ENCODE data around the gene LPCAT1.

Gene LPCAT1

DNA sequence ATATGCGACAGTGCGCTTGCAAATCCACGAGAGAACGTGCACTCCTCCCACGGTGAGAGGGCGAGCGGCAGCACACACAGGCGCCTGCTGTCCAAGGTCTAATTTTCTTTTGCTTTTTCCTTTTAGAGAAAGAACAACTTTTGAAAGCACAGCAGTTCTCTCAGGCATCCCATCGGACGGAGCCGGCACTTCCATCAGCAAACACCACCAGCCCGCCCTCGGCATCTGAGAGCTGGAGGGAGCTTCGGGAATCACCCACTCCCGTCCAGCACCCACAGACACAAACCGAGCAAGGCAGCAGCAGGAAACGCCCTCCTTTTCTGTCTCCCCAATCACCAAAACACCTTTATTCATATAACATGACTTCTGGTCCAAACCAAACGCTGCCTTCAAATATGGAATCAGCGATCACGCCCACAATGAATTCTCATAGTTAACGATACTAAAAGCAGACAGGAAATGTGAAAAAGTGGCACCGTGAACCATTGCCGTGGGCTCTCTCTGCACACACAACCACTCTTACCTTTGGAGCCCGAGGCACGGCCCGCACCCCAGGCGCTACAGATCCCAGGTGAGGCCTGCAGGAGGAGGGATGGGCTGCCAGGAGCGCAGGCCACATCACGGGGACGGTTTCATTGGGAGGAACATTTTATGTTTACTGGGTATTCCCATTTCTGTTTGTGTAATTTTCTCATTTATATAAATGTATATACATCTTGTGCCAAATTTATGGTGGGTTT lies 14.2 kb downstream of the LPCAT1 start:
- Histone ChIP-seq H4K20me1 (ENCODE audit: insufficient read depth, low read length, poor library complexity, severe bottlenecking) (peaks cover 65% of the 10 kb centered on the region), H3K36me3 (ENCODE audit: insufficient read depth, low read length) (peaks cover 47% of the 10 kb centered on the region; the same call in 1 of the 2 replicates)

DNA sequence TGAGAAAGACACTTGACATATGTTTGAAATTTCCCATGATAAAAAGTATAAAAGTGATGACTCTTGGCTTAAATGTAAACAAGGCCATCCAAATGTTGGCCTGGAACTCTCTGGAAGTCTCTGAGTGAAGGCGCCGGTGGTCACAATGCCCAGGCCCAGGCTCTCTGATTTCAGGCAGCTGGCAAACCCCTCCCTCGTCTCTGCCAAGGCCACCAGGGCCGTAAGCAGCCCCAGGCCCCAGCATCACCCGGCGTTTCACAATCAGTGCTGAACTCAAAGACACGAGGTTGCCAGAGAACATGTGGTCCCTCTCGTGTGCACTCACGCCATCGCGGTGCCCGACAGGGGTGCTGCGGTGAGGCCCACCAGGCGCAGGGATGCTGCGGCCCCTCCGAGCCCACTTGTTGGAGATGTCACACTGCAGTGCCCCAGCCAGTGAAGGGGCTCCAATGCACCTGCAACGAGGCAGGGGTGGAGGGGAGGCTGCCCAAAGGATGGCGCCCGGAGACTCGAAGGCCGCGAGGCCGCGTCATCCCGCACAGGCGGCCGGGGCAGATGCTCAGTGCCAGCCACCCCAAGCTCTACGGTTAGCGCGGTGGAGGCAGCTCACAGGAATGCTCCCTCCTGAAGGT lies 15.0 kb downstream of the LPCAT1 start:
- H3K79me2 ChIP-seq (ENCODE audit: insufficient read depth, low read length) = peaks cover 99% of the 10 kb centered on the region
- H2AFZ ChIP-seq (ENCODE audit: low read length) = no peak overlapping the region
- no peaks in the 10 kb centered on the region for H3K9me2 ChIP-seq (replicated peaks; ENCODE audit: low read depth, low read length)
- no peaks in the 10 kb centered on the region for H3K27me3 ChIP-seq (ENCODE audit: insufficient read depth, low read length, poor library complexity, severe bottlenecking)
- H3K4me3 ChIP-seq (ENCODE audit: low read length, poor library complexity, severe bottlenecking) = no peak overlapping the region
- peaks cover 68% of the 10 kb centered on the region for H4K20me1 ChIP-seq (ENCODE audit: insufficient read depth, low read length, poor library complexity, severe bottlenecking)
- H3K9me3 ChIP-seq (ENCODE audit: insufficient read depth, low read depth, low read length) = no peaks in the 10 kb centered on the region
- H3K9ac ChIP-seq (ENCODE audit: low read depth, low read length, poor library complexity, severe bottlenecking) = no peak overlapping the region
- H3K36me3 ChIP-seq (ENCODE audit: insufficient read depth, low read length) = peaks cover 47% of the 10 kb centered on the region; the same call in 1 of the 2 replicates
- H3K4me1 ChIP-seq (ENCODE audit: insufficient read depth, low read length, poor library complexity, severe bottlenecking) = no peaks in the 10 kb centered on the region
- no peak overlapping the region for H3K4me2 ChIP-seq (ENCODE audit: low read depth, low read length, poor library complexity, severe bottlenecking)
- TF ChIP-seq, protein P1, sequence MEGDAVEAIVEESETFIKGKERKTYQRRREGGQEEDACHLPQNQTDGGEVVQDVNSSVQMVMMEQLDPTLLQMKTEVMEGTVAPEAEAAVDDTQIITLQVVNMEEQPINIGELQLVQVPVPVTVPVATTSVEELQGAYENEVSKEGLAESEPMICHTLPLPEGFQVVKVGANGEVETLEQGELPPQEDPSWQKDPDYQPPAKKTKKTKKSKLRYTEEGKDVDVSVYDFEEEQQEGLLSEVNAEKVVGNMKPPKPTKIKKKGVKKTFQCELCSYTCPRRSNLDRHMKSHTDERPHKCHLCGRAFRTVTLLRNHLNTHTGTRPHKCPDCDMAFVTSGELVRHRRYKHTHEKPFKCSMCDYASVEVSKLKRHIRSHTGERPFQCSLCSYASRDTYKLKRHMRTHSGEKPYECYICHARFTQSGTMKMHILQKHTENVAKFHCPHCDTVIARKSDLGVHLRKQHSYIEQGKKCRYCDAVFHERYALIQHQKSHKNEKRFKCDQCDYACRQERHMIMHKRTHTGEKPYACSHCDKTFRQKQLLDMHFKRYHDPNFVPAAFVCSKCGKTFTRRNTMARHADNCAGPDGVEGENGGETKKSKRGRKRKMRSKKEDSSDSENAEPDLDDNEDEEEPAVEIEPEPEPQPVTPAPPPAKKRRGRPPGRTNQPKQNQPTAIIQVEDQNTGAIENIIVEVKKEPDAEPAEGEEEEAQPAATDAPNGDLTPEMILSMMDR (conservative IDR thresholded peaks at IDR 0.05; ENCODE audit: low read length) = no peak
- no peak for TF ChIP-seq EZH2phosphoT487 (IDR thresholded peaks at IDR 0.05; ENCODE audit: borderline replicate concordance)
- H3F3A ChIP-seq (ENCODE audit: low read depth) = no peaks in the 10 kb centered on the region

More for the DNA sequence above, 14.2 kb downstream of the LPCAT1 start:
- H3K9me3 ChIP-seq (ENCODE audit: insufficient read depth, low read depth, low read length) = no peaks in the 10 kb centered on the region
- H3K27me3 ChIP-seq (ENCODE audit: insufficient read depth, low read length, poor library complexity, severe bottlenecking) = no peaks in the 10 kb centered on the region
- no peak overlapping the region for H3K4me2 ChIP-seq (ENCODE audit: low read depth, low read length, poor library complexity, severe bottlenecking)
- no peaks in the 10 kb centered on the region for H3K4me1 ChIP-seq (ENCODE audit: insufficient read depth, low read length, poor library complexity, severe bottlenecking)
- no peaks in the 10 kb centered on the region for H3K9me2 ChIP-seq (replicated peaks; ENCODE audit: low read depth, low read length)
- no peaks in the 10 kb centered on the region for H3F3A ChIP-seq (ENCODE audit: low read depth)
- no peak for TF ChIP-seq EZH2phosphoT487 (IDR thresholded peaks at IDR 0.05; ENCODE audit: borderline replicate concordance)
- TF ChIP-seq, protein P1 (conservative IDR thresholded peaks at IDR 0.05; ENCODE audit: low read length) = no peak
- no peak overlapping the region for H2AFZ ChIP-seq (ENCODE audit: low read length)
- H3K4me3 ChIP-seq (ENCODE audit: low read length, poor library complexity, severe bottlenecking) = no peak overlapping the region
- no peak overlapping the region for H3K9ac ChIP-seq (ENCODE audit: low read depth, low read length, poor library complexity, severe bottlenecking)
- H3K79me2 ChIP-seq (ENCODE audit: insufficient read depth, low read length) = peaks cover 99% of the 10 kb centered on the region

DNA sequence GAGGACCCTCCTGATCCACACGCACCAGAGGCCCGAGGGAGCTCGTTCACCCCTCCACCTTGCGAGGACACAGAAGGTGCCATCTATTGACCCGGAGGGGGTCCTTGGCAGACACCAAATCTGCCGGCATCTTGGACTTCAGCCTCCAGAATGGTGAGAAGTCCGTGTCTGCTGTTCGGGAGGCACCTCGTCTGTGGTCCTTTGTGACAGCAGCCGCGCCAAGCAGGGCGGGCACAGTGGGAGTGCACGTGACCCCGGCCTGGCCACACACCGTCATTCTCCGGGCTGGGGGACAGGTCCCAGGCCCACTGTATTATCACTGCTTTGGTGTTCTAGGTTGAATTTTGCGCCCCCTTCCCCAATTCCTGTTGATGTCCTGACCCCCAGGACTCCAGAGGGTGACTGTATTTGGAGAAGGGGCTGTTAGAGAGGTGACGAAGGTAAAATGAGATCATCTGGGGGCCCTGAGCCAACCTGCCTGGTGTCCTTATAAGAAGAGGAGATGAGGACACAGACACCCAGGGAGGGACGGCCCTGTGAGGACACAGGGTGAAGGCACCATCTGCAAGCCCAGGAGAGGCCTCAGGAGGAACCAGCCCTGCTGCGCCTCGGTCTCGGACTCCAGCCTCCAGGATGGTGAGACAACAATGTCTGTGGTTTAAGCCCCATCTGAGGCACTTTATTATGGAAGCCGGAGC lies 15.7 kb downstream of the LPCAT1 start:
- Histone ChIP-seq H3K27me3 (ENCODE audit: insufficient read depth, low read length, poor library complexity, severe bottlenecking) (no peaks in the 10 kb centered on the region), H3K4me2 (ENCODE audit: low read depth, low read length, poor library complexity, severe bottlenecking) (no peak overlapping the region), H3K9ac (ENCODE audit: low read depth, low read length, poor library complexity, severe bottlenecking) (no peak overlapping the region), H3K79me2 (ENCODE audit: insufficient read depth, low read length) (peaks cover 99% of the 10 kb centered on the region), H3K9me3 (ENCODE audit: insufficient read depth, low read depth, low read length) (no peaks in the 10 kb centered on the region), H2AFZ (ENCODE audit: low read length) (no peak overlapping the region), H3F3A (ENCODE audit: low read depth) (no peaks in the 10 kb centered on the region), H4K20me1 (ENCODE audit: insufficient read depth, low read length, poor library complexity, severe bottlenecking) (peaks cover 70% of the 10 kb centered on the region), H3K36me3 (ENCODE audit: insufficient read depth, low read length) (peaks cover 44% of the 10 kb centered on the region; the same call in 1 of the 2 replicates), H3K9me2 (replicated peaks; ENCODE audit: low read depth, low read length) (no peaks in the 10 kb centered on the region), H3K4me1 (ENCODE audit: insufficient read depth, low read length, poor library complexity, severe bottlenecking) (no peaks in the 10 kb centered on the region), H3K4me3 (ENCODE audit: low read length, poor library complexity, severe bottlenecking) (no peak overlapping the region)
- TF ChIP-seq, protein P1 (conservative IDR thresholded peaks at IDR 0.05; ENCODE audit: low read length) = no peak
- TF ChIP-seq EZH2phosphoT487 (IDR thresholded peaks at IDR 0.05; ENCODE audit: borderline replicate concordance) = no peak

Measured in Loucy (cell line).